Kidney glomerular epithelial cell (primary cell): Measurements from ENCODE around the gene PPP1R7.
A peak's percentile ranks its signal among the peaks of the same experiment; 100 is the strongest.
"Not testable (repeated sequence)": the region's sequence is repeated elsewhere in the genome, so short reads cannot be mapped to it uniquely, and the experiment has no call there.

Experiments used
- DNase-seq: peaks from one replicate; lab custom pipeline; 2025; lab: John Stamatoyannopoulos, UW

PPP1R7 gene

GRCh38 chr2:241149925-241150659, at the start of gene PPP1R7:
PPP1R7 (plus strand) TSS chr2:241150467; CDS start chr2:241150496, 29 bp downstream.
- peak; percentile 85 for DNase-seq

- peak; percentile 55 for DNase-seq
Observed at GRCh38 chr2:241102239-241102803, 47.9 kb upstream of the PPP1R7 start, which contains the start of gene MTERF4. MTERF4 (minus strand) TSS chr2:241102287; CDS start chr2:241102273, 14 bp downstream.

DNA sequence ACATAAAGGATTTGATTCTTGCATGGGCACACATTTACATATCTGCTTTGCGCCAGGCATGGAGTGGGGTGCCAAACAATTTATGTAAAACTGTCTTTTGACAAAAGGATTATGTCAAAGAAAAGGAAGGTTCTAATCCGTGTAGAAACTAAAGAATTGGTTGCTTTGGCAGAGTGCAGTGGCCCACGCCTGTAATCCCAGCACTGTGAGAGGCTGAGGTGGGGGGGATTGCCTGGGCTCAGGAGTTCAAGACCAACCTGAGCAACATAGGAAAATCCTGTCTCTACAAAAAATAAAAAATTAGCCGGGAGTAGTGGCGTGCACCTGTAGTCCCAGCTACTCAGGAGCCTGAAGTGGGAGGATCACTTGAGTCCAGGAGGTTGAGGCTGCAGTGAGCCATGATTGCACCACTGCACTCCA, 47.1 kb upstream of the PPP1R7 start:
- no peak for DNase-seq

DNA sequence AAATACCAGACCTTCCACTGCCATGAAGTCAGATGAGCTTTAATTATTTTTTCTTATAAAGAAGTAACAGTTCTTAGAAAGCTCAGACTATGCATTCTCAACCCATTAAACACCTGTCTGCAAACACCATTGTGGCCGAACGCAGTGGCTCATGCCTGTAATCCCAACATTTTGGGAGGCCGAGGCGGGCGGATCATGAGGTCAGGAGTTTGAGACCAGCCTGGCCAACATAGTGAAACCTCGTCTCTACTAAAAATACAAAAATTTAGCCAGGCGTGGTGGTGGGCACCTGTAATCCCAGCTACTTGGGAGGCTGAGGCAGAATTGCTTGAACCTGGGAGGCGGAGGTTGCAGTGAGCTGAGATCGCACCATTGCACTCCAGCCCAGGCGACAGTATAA, 45.7 kb upstream of the PPP1R7 start:
- DNase-seq: not testable (repeated sequence)

GRCh38 chr2:241105641-241106040, 44.6 kb upstream of the PPP1R7 start:
- no peak for DNase-seq

GRCh38 chr2:241107031-241107783, 43.1 kb upstream of the PPP1R7 start:
- no peak for DNase-seq

DNA sequence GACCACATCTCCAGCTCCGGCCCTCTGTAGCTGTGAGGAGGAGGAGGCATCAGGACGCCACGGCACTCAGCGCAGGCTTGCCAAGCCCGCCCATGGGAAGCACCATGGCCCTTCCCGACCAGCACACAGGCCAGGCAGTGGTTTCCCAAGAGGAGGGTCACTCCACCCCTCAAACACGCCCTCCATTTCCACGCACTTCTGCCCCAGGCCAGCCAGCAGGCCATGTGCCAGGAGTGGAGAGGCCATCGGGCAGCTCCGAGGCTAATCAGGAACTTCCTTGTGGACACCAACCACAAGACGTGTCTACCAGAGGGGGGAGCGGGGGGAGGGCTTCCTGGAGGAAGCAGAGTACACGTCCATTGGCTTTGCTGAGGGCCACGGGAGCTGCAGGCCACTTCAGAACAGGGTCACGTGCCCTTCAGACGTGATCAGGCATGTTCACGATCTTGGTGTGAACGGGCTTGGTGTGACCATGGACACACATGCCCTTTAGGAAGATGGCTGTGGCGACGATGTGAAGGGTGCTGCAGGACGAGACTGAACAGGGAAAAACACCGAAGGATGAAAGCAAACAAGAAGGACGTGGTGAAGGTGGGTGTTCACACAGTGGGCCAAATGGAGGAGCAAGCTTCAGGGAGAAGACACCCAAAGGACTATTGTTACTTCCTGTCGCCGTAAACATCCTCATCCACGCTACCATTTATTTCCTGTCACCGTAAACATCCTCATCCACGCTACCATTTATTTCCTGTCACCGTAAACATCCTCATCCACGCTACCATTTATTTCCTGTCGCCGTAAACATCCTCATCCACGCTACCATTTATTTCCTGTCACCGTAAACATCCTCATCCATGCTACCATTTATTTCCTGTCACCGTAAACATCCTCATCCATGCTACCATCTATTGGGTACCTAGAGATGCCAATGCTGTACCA, 41.7 kb upstream of the PPP1R7 start:
- no peak for DNase-seq

GRCh38 chr2:241109210-241110088, 40.8 kb upstream of the PPP1R7 start:
- DNase-seq: no peak

- no peak for DNase-seq
Observed at GRCh38 chr2:241110089-241110606, 40.1 kb upstream of the PPP1R7 start.

- no peak for DNase-seq
Observed at GRCh38 chr2:241110607-241111439, 39.4 kb upstream of the PPP1R7 start.

DNA sequence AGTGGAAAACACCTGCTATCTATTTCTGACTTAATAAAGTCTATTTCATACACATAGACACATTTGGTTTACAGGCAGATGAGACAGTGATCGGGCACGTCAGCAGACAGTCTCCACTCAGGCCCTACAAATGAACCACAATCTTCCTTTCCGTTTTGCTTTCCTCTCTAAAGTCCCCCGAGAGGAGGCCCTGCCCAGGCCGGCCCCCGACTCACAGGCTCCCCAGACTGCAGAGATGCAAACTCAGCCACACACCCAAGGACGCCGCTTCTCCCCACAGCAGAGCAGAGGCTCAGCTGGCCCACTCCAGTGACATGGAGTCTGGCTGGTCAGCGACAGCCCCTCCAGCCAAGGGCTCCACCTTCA, 38.8 kb upstream of the PPP1R7 start:
- no peak for DNase-seq

DNA sequence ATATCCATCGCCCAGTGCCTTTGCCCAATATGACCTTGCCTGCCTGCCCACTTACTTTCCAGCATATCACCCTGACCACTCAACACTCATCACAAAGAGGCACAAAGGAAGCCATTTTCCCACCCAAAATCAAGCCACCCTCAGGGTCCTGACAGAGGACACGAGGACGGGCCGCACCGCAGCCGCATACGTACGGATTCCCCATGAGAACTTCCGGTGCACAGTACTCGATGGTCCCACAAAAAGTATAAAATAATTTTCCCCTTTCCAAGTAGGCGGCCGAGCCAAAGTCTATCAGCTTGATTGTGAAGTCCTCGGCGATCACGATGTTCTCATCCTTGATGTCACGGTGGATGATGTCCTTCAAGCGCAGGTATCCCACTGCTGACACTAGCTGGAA, 38.2 kb upstream of the PPP1R7 start:
- DNase-seq: no peak

GRCh38 chr2:241112592-241112991, 37.7 kb upstream of the PPP1R7 start:
- DNase-seq: no peak

- no peak for DNase-seq
Observed at GRCh38 chr2:241114836-241115235, 35.4 kb upstream of the PPP1R7 start.

DNA sequence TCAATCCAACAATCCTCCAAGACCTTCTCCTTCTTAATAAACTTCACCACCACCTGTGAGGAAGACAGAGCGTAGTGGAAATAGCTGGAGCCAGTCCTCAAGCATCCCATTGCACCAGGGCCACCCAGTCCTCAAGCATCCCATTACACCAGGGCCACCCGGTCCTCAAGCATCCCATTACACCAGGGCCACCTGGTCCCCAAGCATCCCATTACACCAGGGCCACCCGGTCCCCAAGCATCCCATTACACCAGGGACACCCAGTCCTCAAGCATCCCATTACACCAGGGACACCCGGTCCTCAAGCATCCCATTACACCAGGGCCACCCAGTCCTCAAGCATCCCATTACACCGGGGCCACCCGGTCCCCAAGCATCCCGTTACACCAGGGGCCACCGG, 34.9 kb upstream of the PPP1R7 start:
- no peak for DNase-seq

DNA sequence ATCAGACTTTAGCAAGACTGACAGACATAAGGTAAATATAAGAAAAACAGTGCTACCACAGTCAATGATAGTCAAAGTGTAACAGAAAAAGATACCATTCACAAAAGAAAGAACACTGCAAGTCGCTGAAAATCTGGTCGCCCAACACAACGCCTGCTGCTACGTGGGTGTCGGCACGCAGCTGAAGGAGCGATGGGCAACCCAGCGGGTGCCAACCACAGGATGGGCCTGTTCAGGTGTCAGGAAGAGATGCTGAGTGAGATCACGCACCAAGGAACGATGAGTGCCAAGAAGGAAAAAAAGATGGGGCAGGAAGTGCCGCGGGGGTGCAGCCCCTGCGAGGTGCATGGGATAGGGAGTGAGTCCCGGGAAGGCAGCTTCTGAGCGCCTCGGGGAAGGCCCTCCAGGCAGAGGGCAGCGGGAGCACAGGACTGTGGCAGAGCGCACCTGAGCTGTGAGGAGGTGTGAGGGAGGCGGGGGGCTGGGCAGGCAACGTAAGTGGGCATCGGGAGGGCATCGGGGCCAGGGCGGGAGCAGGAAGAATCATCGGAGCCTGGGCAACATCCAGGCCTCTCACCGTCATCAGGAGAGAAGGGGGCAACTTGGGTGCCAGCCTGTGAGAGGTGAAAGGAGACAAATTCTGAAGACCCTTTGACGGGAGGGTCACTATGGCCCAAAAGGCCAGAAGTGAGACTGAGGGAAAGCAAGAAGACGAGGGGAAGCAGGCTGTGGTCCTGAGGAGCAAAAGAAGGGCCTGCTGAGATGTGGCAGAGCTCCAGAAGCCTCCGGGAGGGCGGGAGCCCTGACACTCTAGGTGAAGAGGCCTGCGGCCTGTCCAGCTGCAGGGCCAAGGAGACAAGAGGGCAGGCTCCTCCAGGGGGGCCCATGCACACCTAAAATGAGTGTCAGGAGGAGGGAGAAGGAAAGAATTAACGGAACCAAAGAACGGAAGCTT, 33.4 kb upstream of the PPP1R7 start:
- no peak for DNase-seq

DNA sequence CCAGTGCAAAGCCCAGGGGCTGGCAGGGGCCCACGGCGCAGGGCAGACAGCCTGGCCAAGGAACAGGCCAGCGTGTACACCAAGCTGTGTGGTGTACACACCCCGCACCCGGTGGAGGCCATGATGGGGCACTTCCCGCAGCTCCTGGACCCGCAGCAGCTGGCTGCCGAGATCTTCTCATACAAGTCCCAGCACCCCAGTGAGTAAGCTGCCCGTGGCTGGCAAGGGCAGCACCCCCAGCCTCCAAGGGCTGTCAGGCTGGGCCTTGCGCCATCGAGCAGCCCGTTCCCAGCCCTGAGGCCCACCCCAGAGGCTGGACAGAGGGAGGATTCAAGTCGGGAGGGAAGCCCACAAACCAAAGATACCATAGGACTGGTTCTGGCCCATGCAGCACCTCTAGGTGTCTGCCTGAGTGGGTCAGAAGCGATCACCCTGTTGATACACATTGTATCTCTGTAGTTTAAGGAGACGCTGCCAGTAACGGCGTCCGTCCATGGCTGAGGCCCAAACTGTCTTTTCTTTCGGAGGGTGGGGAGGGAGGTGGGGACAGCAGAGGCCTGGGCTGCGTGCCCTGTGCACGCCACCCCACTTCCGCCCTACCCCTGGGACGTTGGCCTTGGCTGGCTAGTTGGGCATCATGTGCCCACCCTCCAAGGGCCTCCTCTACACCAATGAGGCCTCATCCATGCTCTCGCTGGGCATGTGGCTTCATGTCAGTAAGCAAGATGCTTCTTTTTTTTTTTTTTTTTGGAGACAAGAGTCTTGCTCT, 31.3 kb upstream of the PPP1R7 start:
- no peak for DNase-seq

DNA sequence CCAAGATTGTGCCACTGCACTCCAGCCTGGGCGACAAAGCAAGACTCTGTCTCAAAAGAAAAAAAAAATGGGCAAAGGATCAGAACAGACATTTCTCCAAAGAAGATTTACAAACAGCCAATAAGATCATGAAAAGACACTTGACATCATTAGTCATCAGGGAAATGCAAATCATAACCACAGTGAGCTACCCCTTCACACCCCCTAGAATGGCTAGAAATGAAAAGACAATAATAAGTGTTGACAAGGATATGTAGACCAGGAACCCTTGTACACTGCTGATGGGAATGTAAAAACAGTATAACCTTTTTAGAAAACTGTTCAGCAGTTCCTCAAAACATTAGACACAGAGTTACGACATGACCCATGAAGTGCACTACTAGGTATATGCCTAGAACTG, 29.8 kb upstream of the PPP1R7 start:
- no peak for DNase-seq
